ENCODE measurements around the gene DDX10.

DNA sequence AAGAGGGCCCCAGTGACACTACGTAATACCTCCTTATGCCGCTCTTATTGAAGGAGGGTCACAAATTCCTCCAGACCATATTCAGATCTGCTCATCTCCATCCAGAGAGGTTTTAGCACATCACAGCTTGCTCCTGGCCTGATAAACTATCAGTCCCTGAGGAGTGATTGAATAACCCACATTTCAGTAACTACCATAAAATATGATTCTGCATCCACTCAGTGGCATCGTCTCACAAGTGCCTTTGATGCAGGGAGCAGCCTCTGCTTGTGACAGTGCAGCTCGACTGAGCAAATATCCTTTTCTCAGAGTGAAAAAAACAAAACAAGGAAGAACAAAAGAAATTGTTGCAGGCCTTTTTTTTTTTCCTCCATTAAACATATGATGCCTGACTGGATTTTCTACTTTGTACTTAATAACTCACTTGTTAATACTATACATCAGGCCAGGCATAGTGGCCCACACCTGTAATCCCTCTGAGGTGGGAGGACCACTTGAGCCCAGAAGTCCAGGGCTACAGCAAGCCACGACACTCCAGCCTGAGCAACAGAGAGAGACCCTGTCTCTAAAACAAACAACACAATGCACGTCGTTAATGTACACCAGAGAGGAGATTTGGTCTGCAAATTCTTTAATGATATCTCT is 64.5 kb downstream of the DDX10 start:
- TF ChIP-seq, protein P1, sequence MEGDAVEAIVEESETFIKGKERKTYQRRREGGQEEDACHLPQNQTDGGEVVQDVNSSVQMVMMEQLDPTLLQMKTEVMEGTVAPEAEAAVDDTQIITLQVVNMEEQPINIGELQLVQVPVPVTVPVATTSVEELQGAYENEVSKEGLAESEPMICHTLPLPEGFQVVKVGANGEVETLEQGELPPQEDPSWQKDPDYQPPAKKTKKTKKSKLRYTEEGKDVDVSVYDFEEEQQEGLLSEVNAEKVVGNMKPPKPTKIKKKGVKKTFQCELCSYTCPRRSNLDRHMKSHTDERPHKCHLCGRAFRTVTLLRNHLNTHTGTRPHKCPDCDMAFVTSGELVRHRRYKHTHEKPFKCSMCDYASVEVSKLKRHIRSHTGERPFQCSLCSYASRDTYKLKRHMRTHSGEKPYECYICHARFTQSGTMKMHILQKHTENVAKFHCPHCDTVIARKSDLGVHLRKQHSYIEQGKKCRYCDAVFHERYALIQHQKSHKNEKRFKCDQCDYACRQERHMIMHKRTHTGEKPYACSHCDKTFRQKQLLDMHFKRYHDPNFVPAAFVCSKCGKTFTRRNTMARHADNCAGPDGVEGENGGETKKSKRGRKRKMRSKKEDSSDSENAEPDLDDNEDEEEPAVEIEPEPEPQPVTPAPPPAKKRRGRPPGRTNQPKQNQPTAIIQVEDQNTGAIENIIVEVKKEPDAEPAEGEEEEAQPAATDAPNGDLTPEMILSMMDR (IDR thresholded peaks at IDR 0.05; ENCODE audit: poor library complexity, severe bottlenecking): no peak
- no peak for TF ChIP-seq EZH2 (IDR thresholded peaks at IDR 0.05; ENCODE audit: borderline replicate concordance, insufficient read depth, low read length, poor library complexity, severe bottlenecking)
